ENCODE measurements around the gene NCAM2. TPM values are rescaled to one million over a fixed set of nuclear protein-coding genes. Genes with fewer than 3 reads are reported as not detected.
"Not testable (repeated sequence)": the region's sequence is repeated elsewhere in the genome, so short reads cannot be mapped to it uniquely, and the experiment has no call there.

The NCAM2 gene
- total and polyA plus RNA-seq, 4 donors, result 30.7 to 138 (median 61.1) TPM

DNA sequence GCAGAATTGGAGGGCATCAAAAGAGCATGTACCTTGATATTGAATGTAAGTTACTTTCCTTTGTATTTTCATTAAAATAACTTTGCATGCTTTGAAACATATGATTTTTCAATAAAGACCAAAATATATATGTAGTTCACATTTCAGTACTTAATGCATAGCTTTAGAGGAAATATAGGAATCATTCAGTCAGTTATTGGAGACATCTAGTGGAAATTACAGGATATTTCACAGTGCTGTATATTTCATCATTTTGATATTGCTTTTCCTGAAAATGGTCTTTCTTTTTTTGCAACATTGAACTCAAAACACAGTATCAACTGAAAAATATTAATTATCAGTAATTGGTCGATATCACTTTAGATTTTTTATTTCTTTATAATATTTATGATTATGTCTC lies 375.8 kb downstream of the NCAM2 start:
- H3K4me1 ChIP-seq (ENCODE audit: control insufficient read depth, insufficient read depth, low read length), result no peaks in the 10 kb centered on the region
- no peaks in the 10 kb centered on the region for H3K27me3 ChIP-seq (ENCODE audit: control insufficient read depth, insufficient read depth, low read length)
- no peaks in the 10 kb centered on the region for H3K9me3 ChIP-seq (ENCODE audit: control insufficient read depth, insufficient read depth, low read length)
- no CpG with 5 or more reads among the region's 1 CpG for WGBS (ENCODE audit: insufficient coverage)
- H3K36me3 ChIP-seq (ENCODE audit: control insufficient read depth, insufficient read depth, low read length), result no peaks in the 10 kb centered on the region
- no peak overlapping the region for H3K27ac ChIP-seq (ENCODE audit: low read depth, low read length)
- peak in 2 of 6 donors; percentile 16 to 51 for DNase-seq (ENCODE audit: low read depth in 4 of 6, low spot score in 6 of 6)
- H3K4me3 ChIP-seq (ENCODE audit: low read depth, low read length), result no peak overlapping the region

DNA sequence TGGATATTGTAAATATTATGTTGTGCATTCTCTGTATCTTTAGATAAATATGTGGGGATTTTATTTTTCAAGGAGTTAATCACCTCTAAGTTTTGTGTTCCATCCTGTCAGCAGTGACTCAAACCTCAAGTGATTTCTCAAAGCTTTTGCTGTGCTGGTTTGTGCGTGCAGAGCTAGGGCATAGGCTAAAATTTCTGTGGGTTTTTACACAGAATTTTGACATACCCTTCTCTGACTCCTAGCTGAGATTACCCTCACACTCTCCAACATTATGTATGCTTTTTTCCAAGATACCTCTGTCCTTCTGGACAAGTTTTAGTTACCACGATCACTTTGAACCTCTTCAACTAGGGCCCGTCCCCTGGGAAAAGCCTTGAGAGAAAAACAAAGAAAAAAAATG lies 384.9 kb downstream of the NCAM2 start:
- no peak overlapping the region for H3K4me3 ChIP-seq (ENCODE audit: low read depth, low read length)
- H3K4me1 ChIP-seq (ENCODE audit: control insufficient read depth, insufficient read depth, low read length), result no peaks in the 10 kb centered on the region
- H3K9me3 ChIP-seq (ENCODE audit: control insufficient read depth, insufficient read depth, low read length), result no peaks in the 10 kb centered on the region
- no peaks in the 10 kb centered on the region for H3K27me3 ChIP-seq (ENCODE audit: control insufficient read depth, insufficient read depth, low read length)
- no peaks in the 10 kb centered on the region for H3K36me3 ChIP-seq (ENCODE audit: control insufficient read depth, insufficient read depth, low read length)
- no CpG with 5 or more reads among the region's 3 CpGs for WGBS (ENCODE audit: insufficient coverage)
- DNase-seq (ENCODE audit: low read depth in 4 of 6, low spot score in 6 of 6), result no peak
- no peak overlapping the region for H3K27ac ChIP-seq (ENCODE audit: low read depth, low read length)

DNA sequence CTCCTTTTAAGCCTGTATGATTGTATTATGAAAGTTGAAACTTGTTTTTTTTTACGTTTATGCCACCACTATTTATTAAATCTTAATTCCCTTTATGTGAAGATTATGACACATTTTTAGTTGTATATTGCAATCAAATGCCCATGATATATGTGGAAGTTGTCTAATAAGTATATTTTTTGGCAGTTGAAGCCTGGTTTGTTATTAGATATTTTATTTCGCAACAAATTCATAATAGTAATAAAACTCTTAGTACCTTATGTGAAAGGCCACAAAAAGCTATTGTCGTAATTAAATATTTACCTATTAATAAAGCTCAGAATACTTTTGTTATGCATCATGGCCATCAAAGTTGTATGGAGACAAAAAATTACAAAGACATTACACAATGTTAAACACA lies 386.8 kb downstream of the NCAM2 start:
- DNase-seq (ENCODE audit: low read depth in 4 of 6, low spot score in 6 of 6), result no peak
- Histone ChIP-seq H3K27ac (ENCODE audit: low read depth, low read length) (no peak overlapping the region), H3K4me1 (ENCODE audit: control insufficient read depth, insufficient read depth, low read length) (no peaks in the 10 kb centered on the region), H3K27me3 (ENCODE audit: control insufficient read depth, insufficient read depth, low read length) (no peaks in the 10 kb centered on the region), H3K9me3 (ENCODE audit: control insufficient read depth, insufficient read depth, low read length) (no peaks in the 10 kb centered on the region), H3K36me3 (ENCODE audit: control insufficient read depth, insufficient read depth, low read length) (no peaks in the 10 kb centered on the region), H3K4me3 (ENCODE audit: low read depth, low read length) (no peak overlapping the region)
- WGBS (ENCODE audit: insufficient coverage), result no CpG with 5 or more reads among the region's 3 CpGs

DNA sequence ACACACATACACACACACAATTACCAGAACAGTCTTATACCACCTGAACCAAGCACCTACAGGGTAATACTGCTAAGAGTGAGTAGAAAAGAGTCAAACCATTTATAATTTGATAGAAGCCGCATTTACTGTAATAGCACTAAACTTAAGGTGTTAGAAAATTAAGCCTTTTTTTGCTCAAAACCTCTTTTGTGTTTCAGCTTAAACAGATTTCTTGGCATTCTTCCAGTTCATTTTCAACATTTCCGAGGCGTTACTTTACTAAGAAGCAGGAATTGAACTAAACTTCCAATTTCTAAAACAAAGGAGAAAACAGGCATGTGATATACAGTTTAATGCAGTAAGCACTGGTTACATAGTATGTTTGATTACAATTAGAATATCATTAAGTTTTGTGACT lies 387.2 kb downstream of the NCAM2 start:
- H3K9me3 ChIP-seq (ENCODE audit: control insufficient read depth, insufficient read depth, low read length), result no peaks in the 10 kb centered on the region
- no peak overlapping the region for H3K27ac ChIP-seq (ENCODE audit: low read depth, low read length)
- H3K27me3 ChIP-seq (ENCODE audit: control insufficient read depth, insufficient read depth, low read length), result no peaks in the 10 kb centered on the region
- no peak overlapping the region for H3K4me3 ChIP-seq (ENCODE audit: low read depth, low read length)
- WGBS (ENCODE audit: insufficient coverage), result no CpG with 5 or more reads among the region's 3 CpGs
- H3K36me3 ChIP-seq (ENCODE audit: control insufficient read depth, insufficient read depth, low read length), result no peaks in the 10 kb centered on the region
- peak in 2 of 6 donors; percentile 14 to 31 for DNase-seq (ENCODE audit: low read depth in 4 of 6, low spot score in 6 of 6)
- no peaks in the 10 kb centered on the region for H3K4me1 ChIP-seq (ENCODE audit: control insufficient read depth, insufficient read depth, low read length)

DNA sequence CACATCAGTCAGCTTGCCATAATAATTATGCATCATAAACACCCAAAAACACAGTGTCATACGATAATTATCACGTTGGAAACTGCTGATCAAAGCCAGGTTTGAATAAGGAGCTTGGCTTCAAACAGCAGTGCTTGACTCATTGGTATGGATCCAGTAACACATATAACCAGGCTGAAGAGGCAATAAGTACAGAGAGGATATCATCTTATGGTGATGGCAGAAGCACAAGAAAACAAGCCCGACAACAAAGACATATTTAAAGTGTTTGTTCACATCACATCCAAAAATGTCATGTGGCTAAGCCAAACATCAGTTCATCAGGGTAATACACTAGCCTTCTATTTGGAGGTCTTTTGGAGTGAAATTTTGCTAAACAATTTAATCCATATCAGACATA lies 389.7 kb downstream of the NCAM2 start:
- peak in 1 of 6 donors; percentile 39 for DNase-seq (ENCODE audit: low read depth in 4 of 6, low spot score in 6 of 6)
- no peak overlapping the region for H3K4me3 ChIP-seq (ENCODE audit: low read depth, low read length)
- H3K27me3 ChIP-seq (ENCODE audit: control insufficient read depth, insufficient read depth, low read length), result no peaks in the 10 kb centered on the region
- no peaks in the 10 kb centered on the region for H3K9me3 ChIP-seq (ENCODE audit: control insufficient read depth, insufficient read depth, low read length)
- H3K27ac ChIP-seq (ENCODE audit: low read depth, low read length), result no peak overlapping the region
- no peaks in the 10 kb centered on the region for H3K4me1 ChIP-seq (ENCODE audit: control insufficient read depth, insufficient read depth, low read length)
- H3K36me3 ChIP-seq (ENCODE audit: control insufficient read depth, insufficient read depth, low read length), result no peaks in the 10 kb centered on the region
- WGBS (ENCODE audit: insufficient coverage), result 58% methylated on average over 2 of the region's 3 CpGs

DNA sequence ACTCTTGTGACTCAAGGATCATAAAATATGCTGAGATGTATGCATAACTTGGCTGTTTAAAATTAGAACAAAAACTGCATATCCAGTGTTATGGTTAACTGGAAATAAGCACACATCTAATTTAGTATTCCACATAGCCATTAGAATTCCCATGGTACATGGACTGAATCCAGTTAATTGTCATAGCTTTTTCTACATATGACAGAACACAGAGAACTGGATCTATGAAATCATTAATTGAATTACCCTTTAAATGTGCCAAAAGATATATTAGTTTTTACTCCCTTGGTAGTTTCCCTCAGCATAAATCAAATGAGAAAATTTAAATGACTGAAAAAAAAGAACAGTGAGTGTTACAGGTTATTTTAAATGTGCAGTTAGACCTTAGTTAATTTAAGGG lies 395.9 kb downstream of the NCAM2 start:
- no peak overlapping the region for H3K4me3 ChIP-seq (ENCODE audit: low read depth, low read length)
- peaks cover 14% of the 10 kb centered on the region for H3K36me3 ChIP-seq (ENCODE audit: control insufficient read depth, insufficient read depth, low read length)
- H3K27me3 ChIP-seq (ENCODE audit: control insufficient read depth, insufficient read depth, low read length), result no peaks in the 10 kb centered on the region
- H3K4me1 ChIP-seq (ENCODE audit: control insufficient read depth, insufficient read depth, low read length), result no peaks in the 10 kb centered on the region
- H3K27ac ChIP-seq (ENCODE audit: low read depth, low read length), result no peak overlapping the region
- DNase-seq (ENCODE audit: low read depth in 4 of 6, low spot score in 6 of 6), result peak in 1 of 6 donors; percentile 52
- H3K9me3 ChIP-seq (ENCODE audit: control insufficient read depth, insufficient read depth, low read length), result peaks cover 9% of the 10 kb centered on the region

DNA sequence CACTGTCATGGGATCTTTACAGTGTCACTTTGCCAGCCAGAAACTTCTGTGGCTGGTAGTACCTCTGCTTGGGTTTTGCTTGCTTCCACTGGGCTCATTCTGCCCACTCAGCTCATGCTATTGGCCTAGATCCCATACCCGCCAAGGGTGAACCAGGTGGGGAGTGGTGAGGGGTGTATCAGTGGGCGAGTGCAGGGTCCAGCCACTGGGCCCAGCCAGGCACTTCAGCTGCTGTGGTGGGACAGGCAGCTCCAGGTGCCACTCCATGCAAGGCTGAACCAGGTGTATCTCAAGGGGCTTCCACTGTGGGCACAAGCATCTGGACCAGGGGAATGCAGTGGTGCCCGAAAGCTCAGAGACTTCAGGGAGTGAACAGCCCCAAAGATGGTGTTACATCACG lies 398.2 kb downstream of the NCAM2 start:
- 96% methylated on average over 4 of the region's 4 CpGs for WGBS (ENCODE audit: insufficient coverage)
- H3K4me3 ChIP-seq (ENCODE audit: low read depth, low read length), result no peak overlapping the region

DNA sequence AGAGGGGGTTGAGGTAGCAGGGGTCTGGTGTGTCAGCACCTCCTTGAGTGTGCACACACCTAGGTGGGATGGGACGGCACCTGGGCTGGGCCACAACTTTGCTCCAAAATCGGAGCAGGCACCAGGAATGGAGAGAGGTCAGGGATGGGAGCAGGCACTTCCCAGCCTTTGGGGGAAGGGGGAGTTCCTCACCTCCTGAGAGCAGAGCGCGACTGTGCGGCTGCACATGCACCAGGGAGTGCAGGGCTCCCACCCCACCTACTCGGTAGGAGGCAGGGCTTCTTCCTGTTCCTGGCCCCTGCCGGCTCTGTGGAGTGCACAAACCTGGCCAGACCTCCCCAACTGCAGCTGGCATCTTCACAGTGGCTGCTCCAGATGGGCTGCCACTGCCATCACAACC lies 399.3 kb downstream of the NCAM2 start:
- no peak overlapping the region for H3K4me3 ChIP-seq (ENCODE audit: low read depth, low read length)
- H3K27me3 ChIP-seq (ENCODE audit: control insufficient read depth, insufficient read depth, low read length), result no peaks in the 10 kb centered on the region
- H3K27ac ChIP-seq (ENCODE audit: low read depth, low read length), result no peak overlapping the region
- no peaks in the 10 kb centered on the region for H3K4me1 ChIP-seq (ENCODE audit: control insufficient read depth, insufficient read depth, low read length)
- DNase-seq (ENCODE audit: low read depth in 4 of 6, low spot score in 6 of 6), result no peak
- 98% methylated on average over 6 of the region's 7 CpGs for WGBS (ENCODE audit: insufficient coverage)
- peaks cover 14% of the 10 kb centered on the region for H3K36me3 ChIP-seq (ENCODE audit: control insufficient read depth, insufficient read depth, low read length)
- H3K9me3 ChIP-seq (ENCODE audit: control insufficient read depth, insufficient read depth, low read length), result peaks cover 9% of the 10 kb centered on the region

More for the DNA sequence above, 398.2 kb downstream of the NCAM2 start:
- H3K27ac ChIP-seq (ENCODE audit: low read depth, low read length), result no peak overlapping the region
- peaks cover 14% of the 10 kb centered on the region for H3K36me3 ChIP-seq (ENCODE audit: control insufficient read depth, insufficient read depth, low read length)
- DNase-seq (ENCODE audit: low read depth in 4 of 6, low spot score in 6 of 6), result no peak
- no peaks in the 10 kb centered on the region for H3K4me1 ChIP-seq (ENCODE audit: control insufficient read depth, insufficient read depth, low read length)
- no peaks in the 10 kb centered on the region for H3K27me3 ChIP-seq (ENCODE audit: control insufficient read depth, insufficient read depth, low read length)
- H3K9me3 ChIP-seq (ENCODE audit: control insufficient read depth, insufficient read depth, low read length), result peaks cover 9% of the 10 kb centered on the region

DNA sequence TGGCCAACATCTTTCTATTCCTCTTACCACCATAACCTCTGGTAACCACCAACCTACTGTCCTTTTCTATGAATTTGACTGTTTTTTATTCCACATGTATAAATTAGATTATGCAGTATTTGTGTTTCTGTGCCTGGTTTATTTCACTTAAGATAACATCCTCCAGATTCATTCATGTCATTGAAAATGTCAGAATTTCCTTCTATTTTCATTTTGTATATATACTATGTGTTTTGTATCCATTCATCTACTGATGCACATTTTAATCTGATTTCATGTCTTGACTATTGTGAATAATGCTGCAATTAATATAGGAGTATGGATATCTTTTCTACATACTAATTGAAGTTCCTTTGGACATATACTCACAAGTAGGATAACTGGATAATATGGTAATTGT lies 403.2 kb downstream of the NCAM2 start:
- H3K27ac ChIP-seq (ENCODE audit: low read depth, low read length), result no peak overlapping the region
- peaks cover 9% of the 10 kb centered on the region for H3K36me3 ChIP-seq (ENCODE audit: control insufficient read depth, insufficient read depth, low read length)
- H3K4me1 ChIP-seq (ENCODE audit: control insufficient read depth, insufficient read depth, low read length), result no peaks in the 10 kb centered on the region
- no peaks in the 10 kb centered on the region for H3K27me3 ChIP-seq (ENCODE audit: control insufficient read depth, insufficient read depth, low read length)
- peaks cover 7% of the 10 kb centered on the region for H3K9me3 ChIP-seq (ENCODE audit: control insufficient read depth, insufficient read depth, low read length)
- no peak overlapping the region for H3K4me3 ChIP-seq (ENCODE audit: low read depth, low read length)
- DNase-seq (ENCODE audit: low read depth in 4 of 6, low spot score in 6 of 6), result no peak

DNA sequence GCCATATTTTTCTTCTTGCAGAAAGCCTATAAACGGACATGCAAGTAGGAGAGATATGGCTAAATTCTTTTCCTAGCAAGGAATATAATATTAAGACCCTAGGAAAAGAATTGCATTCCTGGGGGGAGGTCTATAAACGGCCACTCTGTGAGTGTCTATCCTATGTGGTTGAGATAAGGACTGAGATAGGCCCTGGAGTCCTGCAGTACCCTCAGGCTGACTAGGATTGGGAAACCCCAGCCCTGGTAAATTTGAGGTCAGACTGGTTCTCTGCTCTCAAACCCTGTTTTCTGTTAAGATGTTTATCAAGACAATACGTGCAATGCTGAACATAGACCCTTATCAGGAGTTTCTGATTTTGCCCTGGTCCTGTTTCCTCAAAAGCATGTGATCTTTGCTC lies 404.0 kb downstream of the NCAM2 start:
- H3K4me1 ChIP-seq (ENCODE audit: control insufficient read depth, insufficient read depth, low read length); H3K36me3 ChIP-seq (ENCODE audit: control insufficient read depth, insufficient read depth, low read length); H3K27me3 ChIP-seq (ENCODE audit: control insufficient read depth, insufficient read depth, low read length); H3K27ac ChIP-seq (ENCODE audit: low read depth, low read length); DNase-seq (ENCODE audit: low read depth in 4 of 6, low spot score in 6 of 6); H3K4me3 ChIP-seq (ENCODE audit: low read depth, low read length); H3K9me3 ChIP-seq (ENCODE audit: control insufficient read depth, insufficient read depth, low read length): not testable (repeated sequence)
- 100% methylated on average over 2 of the region's 3 CpGs for WGBS (ENCODE audit: insufficient coverage)
